Nephron progenitor cell (in vitro differentiated cells): ENCODE data around the gene SLC6A3.
A peak's percentile ranks its signal among the peaks of the same experiment; 100 is the strongest.

Source experiments
- DNase-seq: peaks from one replicate; pipeline ENCODE4 v3.0.0; 2021
- H3K27ac Mint-ChIP-seq: 2 replicates; pipeline ENCODE4 v1.8.0; 2021; ENCODE audit warnings: mild to moderate bottlenecking, moderate library complexity, mixed read lengths
- H3K27me3 Mint-ChIP-seq: 2 replicates; pipeline ENCODE4 v1.8.0; 2021; ENCODE audit warnings: mild to moderate bottlenecking, low read depth, mixed read lengths; ENCODE audit not compliant: poor library complexity
- H3K36me3 Mint-ChIP-seq: 2 replicates; pipeline ENCODE4 v1.8.0; 2021; ENCODE audit warnings: low read depth, mixed read lengths
- H3K4me1 Mint-ChIP-seq: 2 replicates; pipeline ENCODE4 v1.8.0; 2021; ENCODE audit warnings: mixed read lengths
- H3K4me3 Mint-ChIP-seq: 2 replicates; pipeline ENCODE4 v1.8.0; 2021; ENCODE audit warnings: mild to moderate bottlenecking, moderate library complexity, mixed read lengths
- H3K9me3 Mint-ChIP-seq: 2 replicates; pipeline ENCODE4 v1.8.0; 2021; ENCODE audit warnings: mild to moderate bottlenecking, moderate library complexity, mixed read lengths
- TF ChIP-seq, protein P1 (sequence below): fragments of 200-600 bp; sonication (generic); IDR thresholded peaks from 2 replicates; pipeline ENCODE4 v1.5.0; 2021; ENCODE audit warnings: antibody characterized with exemption

The SLC6A3 gene

DNA sequence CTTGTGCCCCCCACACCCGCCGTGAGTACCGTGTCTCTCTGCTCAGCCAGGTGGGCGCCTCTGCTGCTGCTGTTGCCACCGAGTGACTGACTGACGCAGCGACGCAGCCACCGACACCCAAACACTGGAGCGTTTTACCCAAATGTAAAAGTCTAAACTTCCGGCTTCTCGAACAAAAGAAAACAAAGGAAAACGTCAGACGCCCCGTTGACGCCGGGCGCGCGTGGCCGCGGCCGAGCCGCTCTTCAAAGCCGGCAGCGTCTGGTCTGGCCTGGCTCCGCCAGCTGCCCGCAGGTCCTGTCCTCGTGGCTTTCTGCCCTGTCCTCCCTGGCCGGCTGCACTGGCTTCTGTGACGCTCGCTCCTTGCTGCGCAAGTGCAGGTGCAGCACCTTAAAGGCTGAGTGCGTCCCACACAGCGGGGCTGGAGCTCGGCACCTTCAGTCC is 58.9 kb downstream of the SLC6A3 start:
- peaks cover 6% of the 10 kb centered on the region for H3K9me3 Mint-ChIP-seq
- no peaks in the 10 kb centered on the region for H3K36me3 Mint-ChIP-seq
- no peak overlapping the region for H3K27ac Mint-ChIP-seq
- TF ChIP-seq, protein P1, sequence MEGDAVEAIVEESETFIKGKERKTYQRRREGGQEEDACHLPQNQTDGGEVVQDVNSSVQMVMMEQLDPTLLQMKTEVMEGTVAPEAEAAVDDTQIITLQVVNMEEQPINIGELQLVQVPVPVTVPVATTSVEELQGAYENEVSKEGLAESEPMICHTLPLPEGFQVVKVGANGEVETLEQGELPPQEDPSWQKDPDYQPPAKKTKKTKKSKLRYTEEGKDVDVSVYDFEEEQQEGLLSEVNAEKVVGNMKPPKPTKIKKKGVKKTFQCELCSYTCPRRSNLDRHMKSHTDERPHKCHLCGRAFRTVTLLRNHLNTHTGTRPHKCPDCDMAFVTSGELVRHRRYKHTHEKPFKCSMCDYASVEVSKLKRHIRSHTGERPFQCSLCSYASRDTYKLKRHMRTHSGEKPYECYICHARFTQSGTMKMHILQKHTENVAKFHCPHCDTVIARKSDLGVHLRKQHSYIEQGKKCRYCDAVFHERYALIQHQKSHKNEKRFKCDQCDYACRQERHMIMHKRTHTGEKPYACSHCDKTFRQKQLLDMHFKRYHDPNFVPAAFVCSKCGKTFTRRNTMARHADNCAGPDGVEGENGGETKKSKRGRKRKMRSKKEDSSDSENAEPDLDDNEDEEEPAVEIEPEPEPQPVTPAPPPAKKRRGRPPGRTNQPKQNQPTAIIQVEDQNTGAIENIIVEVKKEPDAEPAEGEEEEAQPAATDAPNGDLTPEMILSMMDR: no peak
- peak; percentile 56 for DNase-seq
- H3K4me3 Mint-ChIP-seq: peak overlapping the region; percentile 85
- peaks cover 94% of the 10 kb centered on the region for H3K27me3 Mint-ChIP-seq
- peaks cover 21% of the 10 kb centered on the region for H3K4me1 Mint-ChIP-seq

DNA sequence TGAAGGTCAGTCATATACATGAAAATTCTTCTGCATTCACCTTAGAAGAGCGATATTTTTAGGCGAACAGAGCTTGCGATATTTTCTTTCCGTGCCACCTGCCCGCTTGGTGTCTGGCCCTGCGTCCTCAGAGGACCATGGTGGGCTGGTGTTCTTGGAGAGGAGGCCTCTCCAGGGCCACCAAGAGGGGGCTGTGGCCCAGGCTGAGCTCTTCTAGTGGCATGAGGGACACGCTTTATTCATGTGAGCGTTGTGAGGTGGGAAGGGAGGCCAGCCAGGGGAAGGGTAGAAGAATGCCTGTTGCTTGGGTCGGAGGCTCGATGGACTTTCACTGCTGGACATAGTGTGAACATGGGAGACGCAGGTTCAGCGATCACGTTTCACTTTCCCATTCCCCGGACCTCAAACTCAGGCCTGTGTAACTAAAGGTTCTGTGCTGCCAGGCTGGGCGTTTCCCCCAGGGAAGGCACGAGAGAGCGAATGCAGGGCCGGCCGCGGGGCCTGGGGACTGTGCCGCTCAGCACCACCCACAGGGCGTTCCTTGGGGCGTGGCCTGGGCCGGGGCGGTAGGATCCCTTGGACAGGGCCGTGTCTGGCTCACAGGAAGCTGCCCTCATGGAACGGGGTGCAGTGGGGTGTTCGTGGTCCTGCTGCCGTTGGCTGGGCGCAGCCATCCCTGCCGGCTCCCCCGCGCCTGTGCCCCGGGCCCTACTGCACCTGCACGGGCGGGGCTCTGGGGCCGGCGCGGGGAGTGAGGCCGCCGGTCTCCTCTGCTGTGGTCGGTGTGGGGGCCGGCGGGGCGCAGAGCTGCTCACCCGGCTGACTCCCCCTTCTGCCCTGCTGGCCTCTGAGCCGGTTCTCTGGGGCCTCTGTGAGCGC is 59.6 kb downstream of the SLC6A3 start:
- TF ChIP-seq, protein P1: no peak
- DNase-seq: peak; percentile 87
- no peak overlapping the region for H3K27ac Mint-ChIP-seq
- peak overlapping the region; percentile 85 for H3K4me3 Mint-ChIP-seq
- H3K27me3 Mint-ChIP-seq: peaks cover 94% of the 10 kb centered on the region
- H3K9me3 Mint-ChIP-seq: peaks cover 6% of the 10 kb centered on the region
- peaks cover 26% of the 10 kb centered on the region for H3K4me1 Mint-ChIP-seq
- H3K36me3 Mint-ChIP-seq: no peaks in the 10 kb centered on the region

DNA sequence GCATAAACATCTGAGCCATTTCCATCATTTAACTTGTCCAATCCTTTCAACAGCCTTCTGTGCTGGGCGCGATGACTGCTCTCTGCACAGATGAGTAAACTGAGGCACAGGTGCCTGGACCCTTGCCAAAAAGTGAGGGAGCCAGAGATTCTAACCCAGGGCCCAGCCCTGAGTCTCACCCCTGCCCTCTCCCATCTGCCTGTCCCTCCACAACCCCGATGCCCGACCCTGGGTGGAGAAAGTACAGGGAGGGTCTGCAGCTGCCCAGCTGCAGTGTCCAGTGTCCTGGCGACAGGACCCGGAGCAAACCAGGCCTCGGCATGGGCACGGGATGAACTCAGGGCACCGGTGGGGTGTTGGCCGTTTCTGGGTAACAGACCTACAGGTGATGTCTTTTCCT is 60.7 kb downstream of the SLC6A3 start:
- no peak for DNase-seq
- TF ChIP-seq, protein P1: no peak
- Mint-ChIP-seq H3K4me3 (no peak overlapping the region), H3K27ac (no peak overlapping the region), H3K27me3 (peaks cover 97% of the 10 kb centered on the region), H3K9me3 (peaks cover 13% of the 10 kb centered on the region), H3K36me3 (no peaks in the 10 kb centered on the region), H3K4me1 (peaks cover 26% of the 10 kb centered on the region)

DNA sequence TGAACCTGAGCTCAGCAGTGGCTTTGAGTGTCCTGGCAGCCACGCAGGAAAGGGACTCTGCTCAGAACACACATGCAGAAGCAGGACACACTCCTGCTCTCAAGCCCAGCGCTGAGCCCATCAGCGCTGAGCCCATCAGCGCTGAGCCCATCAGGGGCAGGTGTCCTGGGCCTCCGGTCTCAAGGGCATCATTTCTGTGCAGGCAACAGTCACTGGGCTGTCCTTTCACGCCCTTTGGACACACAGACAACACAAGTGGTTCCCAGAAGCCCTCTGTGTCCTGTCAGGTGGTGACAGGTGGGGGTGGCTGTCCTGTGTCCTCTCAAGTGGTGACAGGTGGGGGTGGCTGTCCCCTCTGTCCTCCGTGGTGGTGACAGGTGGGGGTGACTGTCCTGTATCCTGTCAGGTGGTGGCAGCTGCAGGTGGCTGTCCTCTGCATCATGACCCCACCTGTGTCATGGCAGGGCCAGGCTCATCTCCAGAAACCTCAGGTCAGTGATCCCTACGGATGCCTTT is 61.3 kb downstream of the SLC6A3 start:
- peaks cover 19% of the 10 kb centered on the region for H3K9me3 Mint-ChIP-seq
- H3K27me3 Mint-ChIP-seq: peaks cover 97% of the 10 kb centered on the region
- H3K4me3 Mint-ChIP-seq: no peak overlapping the region
- no peak overlapping the region for H3K27ac Mint-ChIP-seq
- peaks cover 26% of the 10 kb centered on the region for H3K4me1 Mint-ChIP-seq
- no peaks in the 10 kb centered on the region for H3K36me3 Mint-ChIP-seq
- DNase-seq: no peak
- TF ChIP-seq, protein P1: no peak

DNA sequence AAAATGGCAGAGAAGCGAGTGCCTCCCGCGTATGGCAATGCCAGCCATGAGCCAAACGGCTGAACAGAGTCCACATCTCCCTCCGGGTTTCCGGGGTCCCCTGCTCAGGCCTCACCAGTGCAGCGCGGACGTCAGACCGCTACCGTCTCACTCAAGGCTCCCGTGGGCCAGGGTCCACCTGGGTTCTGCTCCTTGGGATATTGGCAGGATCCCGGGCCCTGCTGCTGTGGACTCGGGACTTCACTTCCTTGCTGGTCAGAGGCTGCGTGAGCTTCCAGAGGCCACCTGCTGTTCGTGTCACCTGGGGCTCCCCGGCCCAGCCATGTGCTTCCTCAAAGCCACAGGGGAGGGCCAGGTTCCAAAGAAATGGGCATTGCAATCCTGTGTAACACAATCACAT is 61.9 kb downstream of the SLC6A3 start:
- no peak overlapping the region for H3K27ac Mint-ChIP-seq
- no peak for DNase-seq
- no peaks in the 10 kb centered on the region for H3K36me3 Mint-ChIP-seq
- no peak overlapping the region for H3K4me3 Mint-ChIP-seq
- H3K4me1 Mint-ChIP-seq: peaks cover 26% of the 10 kb centered on the region
- H3K9me3 Mint-ChIP-seq: peaks cover 19% of the 10 kb centered on the region
- peaks cover 97% of the 10 kb centered on the region for H3K27me3 Mint-ChIP-seq
- TF ChIP-seq, protein P1: no peak
